Lower leg skin (tissue), 3 donors: ENCODE data around the gene ZDHHC14.

Source experiments
- CTCF ChIP-seq, 3 donors: fragments of 450-650 bp; IDR thresholded peaks; one replicate each; pipeline ENCODE4 v1.5.1; 2016; ENCODE audit warnings: antibody characterized with exemption in 3 of 3, mild to moderate bottlenecking in 3 of 3, moderate library complexity in 2 of 3
- POLR2A ChIP-seq, 2 donors: fragments of 450-650 bp; IDR thresholded peaks; one replicate each; pipeline ENCODE4 v1.6.1; 2016 to 2017; ENCODE audit warnings: antibody characterized with exemption in 2 of 2, mild to moderate bottlenecking in 1 of 2, moderate library complexity in 1 of 2

- TF ChIP-seq CTCF (IDR thresholded peaks at IDR 0.05) = no peak
- TF ChIP-seq POLR2A (IDR thresholded peaks at IDR 0.05) = no peak
Measured at GRCh38 chr6:157456524-157456829, 75.5 kb downstream of the ZDHHC14 start.
